ENCODE data around the gene SLC9A9.

Gene SLC9A9

DNA sequence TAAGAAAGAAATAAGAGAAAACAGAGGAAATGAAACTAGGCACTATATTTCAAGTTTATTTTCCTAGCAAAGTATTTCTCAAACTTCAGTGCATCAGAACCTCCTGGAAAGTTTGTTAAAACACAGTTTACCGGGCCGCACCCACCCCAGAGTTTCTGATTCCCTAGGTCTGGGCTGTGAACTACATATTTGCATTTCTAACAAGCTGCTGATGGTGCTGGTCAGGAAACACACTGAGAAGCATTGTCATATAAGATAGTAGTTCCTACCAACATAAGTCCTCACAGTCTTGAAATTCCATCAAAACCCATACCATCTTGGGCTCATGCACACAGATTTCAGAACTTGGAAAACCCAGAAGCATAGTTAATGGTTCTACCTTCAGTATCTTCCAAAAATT is 8.3 kb downstream of the SLC9A9 start:
- no peaks in the 10 kb centered on the region for H3K27me3 ChIP-seq (ENCODE audit: low read depth, low read length)
- no peak overlapping the region for H3K4me3 ChIP-seq (ENCODE audit: low read depth in 1 of 2, low read length in 2 of 2)
- H3K9me3 ChIP-seq (ENCODE audit: control insufficient read depth in 1 of 2, low read length in 2 of 2) = no peaks in the 10 kb centered on the region
- H3K36me3 ChIP-seq (ENCODE audit: control insufficient read depth in 1 of 2, insufficient read depth in 2 of 2, low read length in 2 of 2) = no peaks in the 10 kb centered on the region
- H3K27ac ChIP-seq (ENCODE audit: low read length) = no peak overlapping the region
- H3K4me1 ChIP-seq (ENCODE audit: control insufficient read depth in 1 of 2, insufficient read depth in 2 of 2, low read length in 2 of 2) = peaks cover 3 to 14% of the 10 kb centered on the region in 2 donors

- Histone ChIP-seq H3K36me3 (ENCODE audit: control insufficient read depth in 1 of 2, insufficient read depth in 2 of 2, low read length in 2 of 2) (no peaks in the 10 kb centered on the region), H3K27me3 (ENCODE audit: low read depth, low read length) (no peaks in the 10 kb centered on the region)
These were observed 11.2 kb downstream of the SLC9A9 start for GRCh38 chr3:143837076-143837475.

DNA sequence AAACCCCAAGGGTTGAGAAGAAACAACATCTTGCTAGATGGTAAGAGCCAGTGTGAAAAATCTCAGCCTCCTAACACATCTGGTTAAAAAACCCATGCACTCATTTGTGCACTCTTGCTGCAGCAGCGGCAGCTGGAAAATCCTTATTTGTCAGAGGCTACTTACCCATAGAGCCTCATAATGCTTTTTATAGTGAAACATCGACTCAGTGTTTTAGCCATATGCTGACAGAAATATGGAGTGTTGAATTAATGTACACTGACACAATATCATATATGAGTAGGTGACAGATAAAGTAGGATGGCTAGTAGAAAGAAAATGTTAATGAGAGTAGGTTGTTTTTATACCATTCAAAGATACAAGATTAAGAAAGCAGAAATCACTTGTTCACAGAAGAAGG is 13.0 kb downstream of the SLC9A9 start:
- Histone ChIP-seq H3K27me3 (ENCODE audit: low read depth, low read length) (no peaks in the 10 kb centered on the region), H3K36me3 (ENCODE audit: control insufficient read depth in 1 of 2, insufficient read depth in 2 of 2, low read length in 2 of 2) (no peaks in the 10 kb centered on the region), H3K4me3 (ENCODE audit: low read depth in 1 of 2, low read length in 2 of 2) (no peak overlapping the region), H3K27ac (ENCODE audit: low read length) (no peak overlapping the region), H3K9me3 (ENCODE audit: control insufficient read depth in 1 of 2, low read length in 2 of 2) (no peaks in the 10 kb centered on the region), H3K4me1 (ENCODE audit: control insufficient read depth in 1 of 2, insufficient read depth in 2 of 2, low read length in 2 of 2) (peaks cover 6 to 19% of the 10 kb centered on the region in 2 donors)

More at GRCh38 chr3:143837076-143837475, 11.2 kb downstream of the SLC9A9 start:
- H3K4me1 ChIP-seq (ENCODE audit: control insufficient read depth in 1 of 2, insufficient read depth in 2 of 2, low read length in 2 of 2) = peaks cover 6 to 24% of the 10 kb centered on the region in 2 donors
- no peak overlapping the region for H3K4me3 ChIP-seq (ENCODE audit: low read depth in 1 of 2, low read length in 2 of 2)
- H3K27ac ChIP-seq (ENCODE audit: low read length) = no peak overlapping the region
- H3K9me3 ChIP-seq (ENCODE audit: control insufficient read depth in 1 of 2, low read length in 2 of 2) = no peaks in the 10 kb centered on the region

DNA sequence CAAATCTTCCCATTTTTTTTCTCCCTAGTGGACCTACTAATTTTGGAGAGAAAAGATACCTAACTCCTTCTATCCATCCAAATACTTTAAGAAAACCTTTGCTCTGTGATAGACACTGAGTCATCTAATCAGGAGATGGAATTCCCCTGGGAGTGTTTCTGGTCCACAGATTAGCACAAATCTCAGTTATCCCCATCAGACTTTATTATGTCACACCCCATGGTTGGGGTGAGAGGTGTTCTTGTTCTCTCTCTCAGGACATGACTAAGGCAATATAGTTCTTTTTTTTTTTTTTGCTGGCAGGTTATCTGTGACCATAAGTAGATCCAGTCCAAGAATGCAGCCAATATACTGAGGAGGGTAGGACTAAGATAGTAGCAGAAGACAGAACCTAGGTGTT is 15.8 kb downstream of the SLC9A9 start:
- Histone ChIP-seq H3K27ac (ENCODE audit: low read length) (no peak overlapping the region), H3K4me1 (ENCODE audit: control insufficient read depth in 1 of 2, insufficient read depth in 2 of 2, low read length in 2 of 2) (peaks cover 6 to 11% of the 10 kb centered on the region in 2 donors), H3K4me3 (ENCODE audit: low read depth in 1 of 2, low read length in 2 of 2) (no peak overlapping the region), H3K27me3 (ENCODE audit: low read depth, low read length) (no peaks in the 10 kb centered on the region), H3K9me3 (ENCODE audit: control insufficient read depth in 1 of 2, low read length in 2 of 2) (no peaks in the 10 kb centered on the region), H3K36me3 (ENCODE audit: control insufficient read depth in 1 of 2, insufficient read depth in 2 of 2, low read length in 2 of 2) (no peaks in the 10 kb centered on the region)

DNA sequence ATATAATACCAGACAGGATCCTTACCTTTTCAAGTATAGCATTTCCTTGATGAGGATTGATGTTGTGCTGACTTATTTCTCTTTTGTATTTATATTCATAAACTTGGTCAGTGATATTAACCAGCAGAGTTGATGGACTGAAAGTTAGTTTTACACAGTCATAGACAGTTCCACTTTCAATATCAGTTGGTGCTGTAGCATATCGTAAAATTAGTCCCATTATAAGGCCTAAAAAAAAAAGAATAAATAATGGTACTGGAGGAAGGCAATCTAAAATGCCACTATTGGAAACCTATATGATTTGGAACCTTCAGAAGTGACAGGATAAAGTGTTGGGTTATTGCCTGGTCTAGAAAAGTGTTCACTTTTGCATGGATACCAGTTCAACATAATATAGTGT is 16.3 kb downstream of the SLC9A9 start:
- Histone ChIP-seq H3K27ac (ENCODE audit: low read length) (no peak overlapping the region), H3K27me3 (ENCODE audit: low read depth, low read length) (no peaks in the 10 kb centered on the region)

GRCh38 chr3:143831208-143831607 is 17.1 kb downstream of the SLC9A9 start:
- H3K27me3 ChIP-seq (ENCODE audit: low read depth, low read length) = no peaks in the 10 kb centered on the region
- H3K36me3 ChIP-seq (ENCODE audit: control insufficient read depth in 1 of 2, insufficient read depth in 2 of 2, low read length in 2 of 2) = no peaks in the 10 kb centered on the region
- H3K4me3 ChIP-seq (ENCODE audit: low read depth in 1 of 2, low read length in 2 of 2) = no peak overlapping the region
- peaks cover 6 to 23% of the 10 kb centered on the region in 2 donors for H3K4me1 ChIP-seq (ENCODE audit: control insufficient read depth in 1 of 2, insufficient read depth in 2 of 2, low read length in 2 of 2)
- peak overlapping the region; percentile 68 for H3K27ac ChIP-seq (ENCODE audit: low read length)
- H3K9me3 ChIP-seq (ENCODE audit: control insufficient read depth in 1 of 2, low read length in 2 of 2) = no peaks in the 10 kb centered on the region

More for the DNA sequence above, 16.3 kb downstream of the SLC9A9 start:
- no peaks in the 10 kb centered on the region for H3K36me3 ChIP-seq (ENCODE audit: control insufficient read depth in 1 of 2, insufficient read depth in 2 of 2, low read length in 2 of 2)
- no peaks in the 10 kb centered on the region for H3K9me3 ChIP-seq (ENCODE audit: control insufficient read depth in 1 of 2, low read length in 2 of 2)
- H3K4me1 ChIP-seq (ENCODE audit: control insufficient read depth in 1 of 2, insufficient read depth in 2 of 2, low read length in 2 of 2) = peaks cover 6 to 16% of the 10 kb centered on the region in 2 donors
- no peak overlapping the region for H3K4me3 ChIP-seq (ENCODE audit: low read depth in 1 of 2, low read length in 2 of 2)

GRCh38 chr3:143830786-143831185 is 17.5 kb downstream of the SLC9A9 start:
- no peaks in the 10 kb centered on the region for H3K27me3 ChIP-seq (ENCODE audit: low read depth, low read length)
- H3K4me1 ChIP-seq (ENCODE audit: control insufficient read depth in 1 of 2, insufficient read depth in 2 of 2, low read length in 2 of 2) = peaks cover 6 to 25% of the 10 kb centered on the region in 2 donors
- peak overlapping the region; percentile 68 for H3K27ac ChIP-seq (ENCODE audit: low read length)
- no peaks in the 10 kb centered on the region for H3K9me3 ChIP-seq (ENCODE audit: control insufficient read depth in 1 of 2, low read length in 2 of 2)
- H3K36me3 ChIP-seq (ENCODE audit: control insufficient read depth in 1 of 2, insufficient read depth in 2 of 2, low read length in 2 of 2) = no peaks in the 10 kb centered on the region
- H3K4me3 ChIP-seq (ENCODE audit: low read depth in 1 of 2, low read length in 2 of 2) = no peak overlapping the region

DNA sequence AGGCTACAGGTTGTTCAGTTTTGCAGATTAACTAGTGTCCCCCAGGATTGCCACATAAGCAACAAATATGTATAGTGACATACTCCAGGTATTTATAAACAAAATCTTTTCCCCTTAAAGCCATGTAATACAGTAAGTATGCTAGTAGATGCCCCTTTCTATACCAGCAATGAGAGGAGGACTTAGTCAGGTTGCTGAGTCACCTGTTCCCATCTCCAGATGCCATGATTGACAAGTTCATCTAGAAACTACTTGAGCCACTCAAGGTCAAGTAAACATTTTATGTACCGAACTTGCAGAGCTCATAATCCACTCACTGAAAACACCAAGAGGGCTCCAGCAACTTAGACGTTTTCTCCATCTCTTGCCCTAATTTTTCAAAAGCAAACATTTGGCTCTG is 18.2 kb downstream of the SLC9A9 start:
- Histone ChIP-seq H3K27ac (ENCODE audit: low read length) (no peak overlapping the region), H3K4me1 (ENCODE audit: control insufficient read depth in 1 of 2, insufficient read depth in 2 of 2, low read length in 2 of 2) (peaks cover 5 to 30% of the 10 kb centered on the region in 2 donors)

GRCh38 chr3:143827425-143827824 is 20.8 kb downstream of the SLC9A9 start:
- no peaks in the 10 kb centered on the region for H3K27me3 ChIP-seq (ENCODE audit: low read depth, low read length)
- no peaks in the 10 kb centered on the region for H3K36me3 ChIP-seq (ENCODE audit: control insufficient read depth in 1 of 2, insufficient read depth in 2 of 2, low read length in 2 of 2)
- H3K9me3 ChIP-seq (ENCODE audit: control insufficient read depth in 1 of 2, low read length in 2 of 2) = no peaks in the 10 kb centered on the region
- no peak overlapping the region for H3K27ac ChIP-seq (ENCODE audit: low read length)
- H3K4me3 ChIP-seq (ENCODE audit: low read depth in 1 of 2, low read length in 2 of 2) = no peak overlapping the region
- H3K4me1 ChIP-seq (ENCODE audit: control insufficient read depth in 1 of 2, insufficient read depth in 2 of 2, low read length in 2 of 2) = peaks cover 8 to 31% of the 10 kb centered on the region in 2 donors

More for the DNA sequence above, 18.2 kb downstream of the SLC9A9 start:
- H3K4me3 ChIP-seq (ENCODE audit: low read depth in 1 of 2, low read length in 2 of 2) = no peak overlapping the region
- H3K27me3 ChIP-seq (ENCODE audit: low read depth, low read length) = no peaks in the 10 kb centered on the region
- H3K9me3 ChIP-seq (ENCODE audit: control insufficient read depth in 1 of 2, low read length in 2 of 2) = no peaks in the 10 kb centered on the region
- no peaks in the 10 kb centered on the region for H3K36me3 ChIP-seq (ENCODE audit: control insufficient read depth in 1 of 2, insufficient read depth in 2 of 2, low read length in 2 of 2)

GRCh38 chr3:143826296-143826695 is 22.0 kb downstream of the SLC9A9 start:
- no peak overlapping the region for H3K27ac ChIP-seq (ENCODE audit: low read length)
- peaks cover 8 to 37% of the 10 kb centered on the region in 2 donors for H3K4me1 ChIP-seq (ENCODE audit: control insufficient read depth in 1 of 2, insufficient read depth in 2 of 2, low read length in 2 of 2)
- no peaks in the 10 kb centered on the region for H3K9me3 ChIP-seq (ENCODE audit: control insufficient read depth in 1 of 2, low read length in 2 of 2)
- H3K4me3 ChIP-seq (ENCODE audit: low read depth in 1 of 2, low read length in 2 of 2) = no peak overlapping the region
- no peaks in the 10 kb centered on the region for H3K27me3 ChIP-seq (ENCODE audit: low read depth, low read length)
- no peaks in the 10 kb centered on the region for H3K36me3 ChIP-seq (ENCODE audit: control insufficient read depth in 1 of 2, insufficient read depth in 2 of 2, low read length in 2 of 2)

DNA sequence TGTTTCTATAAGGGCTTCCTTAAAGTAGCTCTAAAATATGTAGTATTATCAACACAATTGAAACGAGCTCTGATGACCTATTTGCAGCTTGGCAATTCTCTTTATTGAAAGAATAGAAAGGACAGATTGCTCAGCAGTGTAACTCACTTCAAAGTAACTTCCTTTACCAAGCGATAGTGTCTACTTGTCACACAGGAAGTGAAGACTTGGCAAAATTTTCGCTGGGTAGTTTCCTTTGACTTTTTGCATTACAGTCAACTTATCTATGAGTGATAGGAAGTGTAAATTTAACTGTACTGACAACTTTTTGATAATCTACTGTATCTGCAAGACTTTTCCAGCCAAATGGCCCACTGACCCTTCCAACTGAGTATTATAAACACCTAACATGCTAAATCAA is 22.8 kb downstream of the SLC9A9 start:
- Histone ChIP-seq H3K4me3 (ENCODE audit: low read depth in 1 of 2, low read length in 2 of 2) (no peak overlapping the region), H3K27me3 (ENCODE audit: low read depth, low read length) (no peaks in the 10 kb centered on the region), H3K36me3 (ENCODE audit: control insufficient read depth in 1 of 2, insufficient read depth in 2 of 2, low read length in 2 of 2) (no peaks in the 10 kb centered on the region), H3K9me3 (ENCODE audit: control insufficient read depth in 1 of 2, low read length in 2 of 2) (no peaks in the 10 kb centered on the region), H3K27ac (ENCODE audit: low read length) (no peak overlapping the region), H3K4me1 (ENCODE audit: control insufficient read depth in 1 of 2, insufficient read depth in 2 of 2, low read length in 2 of 2) (peaks cover 8 to 37% of the 10 kb centered on the region in 2 donors)

DNA sequence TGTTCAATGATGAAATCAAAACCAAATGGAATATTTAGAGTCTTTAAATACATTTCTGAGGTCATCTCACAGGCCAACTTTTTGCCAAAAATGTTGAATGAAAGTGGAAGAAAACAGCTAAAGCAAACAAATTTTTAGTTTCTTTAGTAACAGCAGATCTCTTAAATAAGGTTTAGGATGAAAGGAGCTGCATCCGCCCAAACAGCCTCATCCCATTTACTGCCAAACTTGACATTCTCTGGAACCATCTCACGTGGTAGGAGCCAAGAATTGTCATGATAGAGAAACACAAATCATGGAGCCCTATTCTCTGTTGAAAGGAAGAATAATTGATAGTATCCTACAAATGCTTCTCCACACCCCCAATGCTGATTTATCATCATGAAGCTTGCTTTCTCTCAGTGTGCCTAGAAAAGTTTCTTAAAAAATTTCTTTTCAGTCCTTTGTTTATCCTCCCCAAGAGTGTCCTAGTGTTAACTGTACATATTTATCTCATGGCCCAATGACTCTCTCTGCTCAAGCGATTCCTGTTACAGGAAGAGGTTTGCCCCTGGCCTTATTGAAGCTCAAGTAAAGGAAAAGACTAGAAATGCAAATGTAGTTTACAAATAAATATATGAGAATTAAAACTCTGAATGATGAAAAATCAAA is 23.4 kb downstream of the SLC9A9 start:
- Histone ChIP-seq H3K4me1 (ENCODE audit: control insufficient read depth in 1 of 2, insufficient read depth in 2 of 2, low read length in 2 of 2) (peaks cover 8 to 37% of the 10 kb centered on the region in 2 donors), H3K9me3 (ENCODE audit: control insufficient read depth in 1 of 2, low read length in 2 of 2) (no peaks in the 10 kb centered on the region), H3K36me3 (ENCODE audit: control insufficient read depth in 1 of 2, insufficient read depth in 2 of 2, low read length in 2 of 2) (no peaks in the 10 kb centered on the region), H3K27me3 (ENCODE audit: low read depth, low read length) (no peaks in the 10 kb centered on the region), H3K27ac (ENCODE audit: low read length) (peak overlapping the region; percentile 64), H3K4me3 (ENCODE audit: low read depth in 1 of 2, low read length in 2 of 2) (no peak overlapping the region)
